Measurements from ENCODE around the gene PTPRS.

Gene PTPRS

DNA sequence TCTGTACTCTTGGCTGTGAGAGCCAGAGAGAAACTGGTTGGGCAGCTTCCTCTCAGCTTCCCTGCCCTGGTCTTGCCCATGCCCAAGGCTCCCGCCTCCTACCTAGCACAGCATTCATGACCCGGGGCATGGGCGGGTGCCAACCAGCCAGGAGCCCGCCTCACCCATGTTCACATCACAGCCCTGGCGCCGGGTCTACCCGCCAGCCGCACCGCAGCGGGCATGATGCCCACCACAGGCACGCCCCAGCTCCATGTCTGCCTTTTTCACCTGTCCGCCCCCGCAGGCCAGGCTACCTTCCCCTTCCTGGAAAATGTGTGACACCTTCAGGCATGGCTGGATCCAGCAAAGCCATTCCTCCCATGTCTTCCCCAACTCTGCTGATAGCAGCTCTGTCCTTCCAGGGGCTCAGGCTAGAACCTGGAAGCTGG, 42.1 kb downstream of the PTPRS start:
- no peaks in the 10 kb centered on the region for H3K4me1 ChIP-seq (ENCODE audit: low read length)
- no peaks in the 10 kb centered on the region for H3K36me3 ChIP-seq (replicated peaks; ENCODE audit: insufficient read depth, low read length)
- H3K9ac ChIP-seq (ENCODE audit: low read length): no peak overlapping the region
- H3F3A ChIP-seq (ENCODE audit: insufficient read depth, low read length): no peaks in the 10 kb centered on the region
- no peak overlapping the region for H3K27ac ChIP-seq (ENCODE audit: low read length)
- no peak overlapping the region for H2AFZ ChIP-seq (ENCODE audit: low read length)
- DNase-seq: no peak
- H3K9me2 ChIP-seq (replicated peaks; ENCODE audit: insufficient read depth, low read length): no peaks in the 10 kb centered on the region
- TF ChIP-seq, protein P1, sequence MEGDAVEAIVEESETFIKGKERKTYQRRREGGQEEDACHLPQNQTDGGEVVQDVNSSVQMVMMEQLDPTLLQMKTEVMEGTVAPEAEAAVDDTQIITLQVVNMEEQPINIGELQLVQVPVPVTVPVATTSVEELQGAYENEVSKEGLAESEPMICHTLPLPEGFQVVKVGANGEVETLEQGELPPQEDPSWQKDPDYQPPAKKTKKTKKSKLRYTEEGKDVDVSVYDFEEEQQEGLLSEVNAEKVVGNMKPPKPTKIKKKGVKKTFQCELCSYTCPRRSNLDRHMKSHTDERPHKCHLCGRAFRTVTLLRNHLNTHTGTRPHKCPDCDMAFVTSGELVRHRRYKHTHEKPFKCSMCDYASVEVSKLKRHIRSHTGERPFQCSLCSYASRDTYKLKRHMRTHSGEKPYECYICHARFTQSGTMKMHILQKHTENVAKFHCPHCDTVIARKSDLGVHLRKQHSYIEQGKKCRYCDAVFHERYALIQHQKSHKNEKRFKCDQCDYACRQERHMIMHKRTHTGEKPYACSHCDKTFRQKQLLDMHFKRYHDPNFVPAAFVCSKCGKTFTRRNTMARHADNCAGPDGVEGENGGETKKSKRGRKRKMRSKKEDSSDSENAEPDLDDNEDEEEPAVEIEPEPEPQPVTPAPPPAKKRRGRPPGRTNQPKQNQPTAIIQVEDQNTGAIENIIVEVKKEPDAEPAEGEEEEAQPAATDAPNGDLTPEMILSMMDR (IDR thresholded peaks at IDR 0.05; ENCODE audit: low read length): no peak
- TF ChIP-seq EZH2 (optimal IDR thresholded peaks at IDR 0.05; ENCODE audit: low read depth, low read length) (no peak), EZH2phosphoT487 (IDR thresholded peaks at IDR 0.05; ENCODE audit: low read length) (no peak)
- no peak overlapping the region for H3K4me2 ChIP-seq (ENCODE audit: low read depth, low read length)
- H3K27me3 ChIP-seq (replicated peaks; ENCODE audit: insufficient read depth, low read length): peaks cover 100% of the 10 kb centered on the region
- no peak overlapping the region for H3K4me3 ChIP-seq (ENCODE audit: low read length)
- no peaks in the 10 kb centered on the region for H4K20me1 ChIP-seq (ENCODE audit: insufficient read depth, low read length)
- H3K9me3 ChIP-seq (replicated peaks; ENCODE audit: insufficient read depth, low read length): no peaks in the 10 kb centered on the region
- no peaks in the 10 kb centered on the region for H3K79me2 ChIP-seq (ENCODE audit: low read length)

GRCh38 chr19:5297272-5297669, 43.3 kb downstream of the PTPRS start:
- Histone ChIP-seq H3K27me3 (replicated peaks; ENCODE audit: insufficient read depth, low read length) (peaks cover 93% of the 10 kb centered on the region), H3K4me2 (ENCODE audit: low read depth, low read length) (no peak overlapping the region), H3K36me3 (replicated peaks; ENCODE audit: insufficient read depth, low read length) (no peaks in the 10 kb centered on the region), H3K27ac (ENCODE audit: low read length) (no peak overlapping the region), H3K79me2 (ENCODE audit: low read length) (no peaks in the 10 kb centered on the region), H3K9me2 (replicated peaks; ENCODE audit: insufficient read depth, low read length) (no peaks in the 10 kb centered on the region), H3K9ac (ENCODE audit: low read length) (no peak overlapping the region), H3K9me3 (replicated peaks; ENCODE audit: insufficient read depth, low read length) (no peaks in the 10 kb centered on the region), H3K4me1 (ENCODE audit: low read length) (no peaks in the 10 kb centered on the region), H3K4me3 (ENCODE audit: low read length) (no peak overlapping the region), H2AFZ (ENCODE audit: low read length) (no peak overlapping the region), H3F3A (ENCODE audit: insufficient read depth, low read length) (no peaks in the 10 kb centered on the region), H4K20me1 (ENCODE audit: insufficient read depth, low read length) (no peaks in the 10 kb centered on the region)
- TF ChIP-seq EZH2 (optimal IDR thresholded peaks at IDR 0.05; ENCODE audit: low read depth, low read length) (no peak), EZH2phosphoT487 (IDR thresholded peaks at IDR 0.05; ENCODE audit: low read length) (no peak)
- TF ChIP-seq, protein P1 (IDR thresholded peaks at IDR 0.05; ENCODE audit: low read length): no peak
- no peak for DNase-seq

GRCh38 chr19:5296457-5297271, 43.9 kb downstream of the PTPRS start:
- Histone ChIP-seq H3F3A (ENCODE audit: insufficient read depth, low read length) (no peaks in the 10 kb centered on the region), H4K20me1 (ENCODE audit: insufficient read depth, low read length) (no peaks in the 10 kb centered on the region), H3K79me2 (ENCODE audit: low read length) (no peaks in the 10 kb centered on the region), H2AFZ (ENCODE audit: low read length) (no peak overlapping the region), H3K27ac (ENCODE audit: low read length) (no peak overlapping the region), H3K9ac (ENCODE audit: low read length) (no peak overlapping the region), H3K4me1 (ENCODE audit: low read length) (no peaks in the 10 kb centered on the region), H3K36me3 (replicated peaks; ENCODE audit: insufficient read depth, low read length) (no peaks in the 10 kb centered on the region), H3K27me3 (replicated peaks; ENCODE audit: insufficient read depth, low read length) (peaks cover 93% of the 10 kb centered on the region), H3K4me3 (ENCODE audit: low read length) (no peak overlapping the region), H3K9me2 (replicated peaks; ENCODE audit: insufficient read depth, low read length) (no peaks in the 10 kb centered on the region), H3K9me3 (replicated peaks; ENCODE audit: insufficient read depth, low read length) (no peaks in the 10 kb centered on the region), H3K4me2 (ENCODE audit: low read depth, low read length) (no peak overlapping the region)
- TF ChIP-seq, protein P1 (IDR thresholded peaks at IDR 0.05; ENCODE audit: low read length): no peak
- TF ChIP-seq EZH2phosphoT487 (IDR thresholded peaks at IDR 0.05; ENCODE audit: low read length) (no peak), EZH2 (optimal IDR thresholded peaks at IDR 0.05; ENCODE audit: low read depth, low read length) (no peak)
- DNase-seq: no peak

Data from MM.1S (cell line).